ES-I3 (cell line): ENCODE measurements around the gene SLC22A6.

Experiments
- H3K36me3 ChIP-seq: 2 replicates; pipeline ENCODE4 v1.6.1; 2013; ENCODE audit warnings: mild to moderate bottlenecking, low read length, control low read depth, moderate library complexity; ENCODE audit not compliant: insufficient read depth
- H3K4me1 ChIP-seq: 2 replicates; pipeline ENCODE4 v1.6.1; 2013; ENCODE audit warnings: mild to moderate bottlenecking, control low read depth, low read length; ENCODE audit not compliant: insufficient read depth
- H3K9ac ChIP-seq: 2 replicates; pipeline ENCODE4 v1.6.1; 2013; ENCODE audit warnings: low read depth, mild to moderate bottlenecking, low read length, moderate library complexity
- H3K9me3 ChIP-seq: 2 replicates; pipeline ENCODE4 v1.6.1; 2013; ENCODE audit warnings: mild to moderate bottlenecking, low read length, moderate library complexity; ENCODE audit not compliant: control insufficient read depth, insufficient read depth

SLC22A6 gene, protein sequence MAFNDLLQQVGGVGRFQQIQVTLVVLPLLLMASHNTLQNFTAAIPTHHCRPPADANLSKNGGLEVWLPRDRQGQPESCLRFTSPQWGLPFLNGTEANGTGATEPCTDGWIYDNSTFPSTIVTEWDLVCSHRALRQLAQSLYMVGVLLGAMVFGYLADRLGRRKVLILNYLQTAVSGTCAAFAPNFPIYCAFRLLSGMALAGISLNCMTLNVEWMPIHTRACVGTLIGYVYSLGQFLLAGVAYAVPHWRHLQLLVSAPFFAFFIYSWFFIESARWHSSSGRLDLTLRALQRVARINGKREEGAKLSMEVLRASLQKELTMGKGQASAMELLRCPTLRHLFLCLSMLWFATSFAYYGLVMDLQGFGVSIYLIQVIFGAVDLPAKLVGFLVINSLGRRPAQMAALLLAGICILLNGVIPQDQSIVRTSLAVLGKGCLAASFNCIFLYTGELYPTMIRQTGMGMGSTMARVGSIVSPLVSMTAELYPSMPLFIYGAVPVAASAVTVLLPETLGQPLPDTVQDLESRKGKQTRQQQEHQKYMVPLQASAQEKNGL

DNA sequence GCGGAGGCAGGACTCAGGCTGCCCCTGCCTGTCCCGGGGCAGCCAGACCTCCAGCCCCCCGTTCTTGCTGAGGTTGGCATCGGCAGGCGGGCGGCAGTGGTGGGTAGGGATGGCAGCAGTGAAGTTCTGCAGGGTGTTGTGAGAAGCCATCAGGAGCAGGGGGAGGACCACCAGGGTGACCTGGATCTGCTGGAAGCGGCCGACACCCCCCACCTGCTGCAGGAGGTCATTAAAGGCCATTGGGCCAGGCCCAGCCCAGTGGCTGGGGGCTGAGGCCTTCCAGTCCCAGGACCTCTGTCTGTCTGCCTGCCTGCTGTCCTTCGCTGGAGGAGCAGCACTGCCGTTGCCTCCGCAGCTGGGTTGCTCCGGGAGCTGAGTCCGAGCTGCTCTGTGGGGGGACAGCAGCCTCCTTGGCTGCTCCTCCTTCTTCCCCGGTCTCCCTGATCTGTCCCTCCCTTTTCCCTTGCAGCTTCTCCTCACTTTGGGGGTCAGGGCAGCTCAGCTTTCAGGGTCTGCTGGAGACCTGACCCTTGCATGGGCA lies at the start of gene SLC22A6:
Gene SLC22A6 (minus strand): TSS at position 517 of the 541 bp plus-strand sequence. CDS start 277 bp downstream, at position 240.
- H3K4me1 ChIP-seq: no peaks in the 10 kb centered on the region

DNA sequence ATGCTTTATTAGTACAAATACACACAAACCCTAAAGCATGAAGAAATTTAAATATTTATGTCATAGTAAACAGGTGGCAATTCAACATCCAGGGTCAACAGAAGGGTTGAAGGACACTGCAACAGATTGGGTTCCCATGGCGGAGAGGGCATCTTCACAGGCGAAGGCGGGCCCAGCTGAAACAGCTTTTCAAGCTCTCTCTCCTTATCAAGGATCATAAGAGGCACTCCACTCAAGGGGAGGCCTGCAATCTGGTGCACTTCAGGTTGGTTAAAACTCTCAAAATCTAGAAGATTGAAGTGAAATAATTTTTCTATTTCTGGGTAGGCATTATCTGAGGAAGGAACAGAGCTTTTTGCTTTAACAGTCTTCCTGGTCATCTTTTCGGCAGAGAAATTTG lies 47.7 kb upstream of the SLC22A6 start:
- Histone ChIP-seq H3K4me1 (no peaks in the 10 kb centered on the region), H3K36me3 (no peaks in the 10 kb centered on the region), H3K9me3 (no peaks in the 10 kb centered on the region; the same call in 1 of the 2 replicates), H3K9ac (no peak overlapping the region)

More for the DNA sequence above, at the start of gene SLC22A6:
- H3K9me3 ChIP-seq: no peaks in the 10 kb centered on the region
- H3K9ac ChIP-seq: no peak within 1 kb of the TSS
- H3K36me3 ChIP-seq: no peaks in the 10 kb centered on the region

DNA sequence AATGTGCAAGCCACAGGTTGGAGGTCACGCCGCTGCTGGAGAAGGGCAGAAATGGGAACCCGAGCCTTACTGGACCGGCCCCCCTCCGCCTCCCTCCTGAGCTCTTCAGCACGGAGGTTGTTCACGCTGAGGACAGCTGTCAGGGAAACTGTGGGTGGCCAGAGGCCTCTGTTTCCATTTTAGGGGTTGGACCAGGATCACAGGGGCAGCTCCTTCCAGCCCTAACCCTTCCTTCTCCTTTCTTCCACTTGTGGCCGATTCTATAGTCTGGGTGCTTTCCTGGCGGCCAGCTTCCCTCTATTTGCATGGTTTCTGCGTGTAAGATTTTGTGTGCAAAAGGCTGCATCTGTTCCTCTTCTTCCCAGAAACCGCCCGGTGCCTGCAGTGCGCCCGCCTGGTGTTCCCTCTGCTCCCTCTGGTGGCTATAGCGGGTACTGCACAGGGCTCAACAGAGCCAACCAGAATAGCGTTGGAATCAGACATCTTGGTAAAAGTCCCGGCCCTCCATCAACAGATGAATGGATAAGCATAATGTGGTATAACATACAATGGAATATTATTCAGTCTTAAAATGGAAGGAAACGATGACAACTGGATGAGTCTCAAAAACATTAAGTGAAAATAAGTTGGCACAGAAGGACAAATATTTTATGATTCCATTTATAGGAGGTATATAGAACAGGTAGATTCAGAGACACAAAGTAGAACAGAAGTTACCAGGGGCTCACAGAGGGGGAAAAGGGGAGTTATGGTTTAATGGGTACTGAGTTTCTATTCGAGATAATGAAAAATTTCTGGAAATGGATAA lies 39.3 kb upstream of the SLC22A6 start:
- H3K4me1 ChIP-seq: no peaks in the 10 kb centered on the region
- no peak overlapping the region for H3K9ac ChIP-seq
- no peaks in the 10 kb centered on the region for H3K36me3 ChIP-seq
- H3K9me3 ChIP-seq: no peaks in the 10 kb centered on the region

DNA sequence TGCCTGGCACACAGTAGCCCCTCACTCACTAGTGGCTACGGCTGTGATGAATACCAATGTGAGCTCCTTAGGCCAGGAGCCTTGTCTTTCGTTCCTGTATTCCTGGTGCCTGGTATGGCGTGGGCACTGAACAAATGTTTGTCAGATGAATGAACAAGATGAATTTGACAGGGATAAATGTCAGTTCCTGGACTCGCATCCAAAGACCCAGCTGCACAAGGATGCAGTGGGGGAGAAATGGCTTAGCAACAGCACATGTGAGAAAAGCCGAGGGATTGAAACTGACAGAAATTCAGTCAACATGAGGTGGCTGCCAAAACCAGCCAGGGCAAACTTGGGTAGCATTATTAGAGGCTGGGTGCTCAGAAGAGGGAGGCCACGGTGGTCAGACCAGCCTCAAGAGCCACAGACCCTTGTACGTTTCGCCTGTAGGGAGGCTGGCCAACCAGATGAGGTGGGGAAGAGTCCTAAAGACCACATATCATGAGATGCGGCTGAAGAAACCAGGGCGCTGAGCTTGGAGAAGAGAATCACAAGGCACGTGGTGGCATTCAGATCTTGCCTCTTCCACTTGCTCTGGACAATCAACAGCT lies 38.6 kb upstream of the SLC22A6 start:
- Histone ChIP-seq H3K4me1 (no peaks in the 10 kb centered on the region), H3K36me3 (no peaks in the 10 kb centered on the region), H3K9me3 (no peaks in the 10 kb centered on the region), H3K9ac (no peak overlapping the region)

DNA sequence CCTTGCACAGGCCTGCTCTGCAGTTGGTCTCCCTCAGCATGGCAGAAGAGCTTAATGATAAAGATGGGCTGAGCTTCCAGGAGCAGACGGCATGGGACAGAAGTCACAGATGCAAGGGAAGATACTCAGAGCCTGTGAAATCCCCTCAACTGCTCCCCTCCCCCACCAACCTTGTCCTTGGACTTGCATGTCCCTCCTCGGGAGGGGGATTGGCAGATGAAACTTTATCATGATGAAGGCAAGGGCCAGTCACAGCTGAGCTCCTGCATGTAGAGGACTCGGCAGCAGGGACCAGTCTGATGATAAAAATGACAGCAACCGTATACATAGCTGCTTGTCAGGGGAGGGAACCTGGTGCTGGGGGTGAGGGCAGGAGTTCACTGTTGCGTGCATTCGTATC lies 37.7 kb upstream of the SLC22A6 start:
- Histone ChIP-seq H3K9me3 (no peaks in the 10 kb centered on the region), H3K36me3 (no peaks in the 10 kb centered on the region), H3K4me1 (no peaks in the 10 kb centered on the region), H3K9ac (no peak overlapping the region)

DNA sequence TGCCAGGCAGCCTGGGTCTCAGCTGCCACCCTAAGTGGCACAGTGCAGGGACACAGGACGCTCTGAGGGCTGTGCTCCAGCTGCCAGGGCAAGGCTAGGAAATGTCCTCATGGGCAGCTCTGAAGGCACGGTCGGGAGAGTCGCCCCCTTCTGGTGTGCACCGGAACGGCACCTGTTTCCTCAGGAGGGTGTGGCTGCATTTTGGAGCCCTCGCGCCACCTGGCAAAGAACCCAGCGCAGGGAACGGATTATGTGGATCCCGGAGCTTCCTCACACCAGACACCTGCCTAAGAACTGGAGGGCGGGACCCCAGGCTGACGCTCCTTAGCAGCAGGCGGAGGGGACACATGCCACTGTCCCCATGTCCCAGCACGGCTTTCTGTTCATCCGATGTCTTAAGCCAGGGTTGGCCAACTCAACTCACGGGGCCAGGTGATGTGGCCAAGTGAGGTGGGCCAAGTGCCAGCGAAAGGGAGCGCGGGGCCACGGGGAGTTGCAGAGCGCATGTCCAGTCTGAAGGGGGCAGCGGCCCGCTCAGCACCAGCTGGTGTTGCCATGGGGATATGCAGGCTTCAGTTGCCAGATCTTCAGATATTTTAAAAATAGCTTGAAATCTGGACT lies 36.0 kb upstream of the SLC22A6 start:
- H3K9ac ChIP-seq: no peak overlapping the region
- 0 out of 2 replicates have a peak, but pooled peaks cover 4% of the 10 kb centered on the region for H3K4me1 ChIP-seq
- H3K36me3 ChIP-seq: no peaks in the 10 kb centered on the region
- no peaks in the 10 kb centered on the region for H3K9me3 ChIP-seq

DNA sequence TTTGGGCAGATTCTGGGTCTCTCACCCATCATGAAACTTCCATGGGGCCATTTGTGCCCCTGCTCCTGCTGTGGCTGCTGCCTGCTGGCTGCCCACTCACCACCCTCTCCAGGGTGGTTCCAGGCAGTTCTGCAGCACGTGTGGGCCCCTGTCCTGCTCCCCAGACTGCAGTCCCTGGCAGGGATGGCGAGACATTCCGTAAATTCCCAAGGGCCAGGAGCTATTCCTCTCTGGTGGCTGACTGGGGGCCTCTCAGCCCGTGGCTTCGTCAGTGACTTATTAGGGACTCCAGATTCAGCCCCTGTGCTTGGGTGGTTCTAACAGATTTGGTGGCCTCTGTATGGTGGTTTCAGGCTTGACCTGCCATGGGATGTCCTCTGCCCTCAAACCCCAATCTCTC lies 34.7 kb upstream of the SLC22A6 start:
- peaks cover 4% of the 10 kb centered on the region; the same call in 1 of the 2 replicates for H3K4me1 ChIP-seq

DNA sequence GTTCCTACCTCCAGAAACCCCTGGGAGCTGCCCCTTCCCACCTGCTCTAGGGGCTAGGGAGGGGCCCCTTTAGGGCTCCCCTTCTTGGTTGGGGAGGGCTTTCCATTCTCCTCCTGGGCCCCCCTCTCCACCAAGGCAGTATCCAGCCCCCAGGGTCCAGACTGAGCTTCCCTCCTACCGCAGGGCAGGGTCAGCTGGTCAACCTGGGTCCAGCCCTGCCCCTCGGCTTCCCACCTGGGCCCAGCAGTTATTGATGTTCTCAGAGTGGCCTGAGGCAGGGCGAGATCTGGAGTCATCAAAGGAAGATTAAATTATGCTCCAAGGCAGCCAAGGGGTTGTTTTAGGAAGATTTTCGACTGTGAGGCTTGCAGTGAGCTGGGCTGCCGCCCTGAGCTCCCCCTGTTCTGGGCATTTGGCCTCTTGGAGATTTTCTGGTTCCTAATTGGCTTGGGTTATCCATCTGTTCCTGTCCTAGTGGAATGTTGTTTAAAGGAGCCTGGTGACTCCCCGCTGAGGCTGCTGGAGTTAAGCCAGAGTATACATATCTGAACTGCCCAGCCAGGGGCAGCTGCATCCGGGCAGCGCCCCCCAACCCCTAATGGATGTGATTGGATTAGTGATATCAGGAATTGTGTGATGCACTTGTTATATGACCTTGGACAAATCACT lies 32.7 kb upstream of the SLC22A6 start:
- H3K4me1 ChIP-seq: peaks cover 4% of the 10 kb centered on the region; the same call in 1 of the 2 replicates
- no peak overlapping the region for H3K9ac ChIP-seq
- no peaks in the 10 kb centered on the region for H3K9me3 ChIP-seq
- H3K36me3 ChIP-seq: no peaks in the 10 kb centered on the region

More for the DNA sequence above, 34.7 kb upstream of the SLC22A6 start:
- H3K9me3 ChIP-seq: no peaks in the 10 kb centered on the region
- H3K9ac ChIP-seq: no peak overlapping the region
- H3K36me3 ChIP-seq: no peaks in the 10 kb centered on the region

DNA sequence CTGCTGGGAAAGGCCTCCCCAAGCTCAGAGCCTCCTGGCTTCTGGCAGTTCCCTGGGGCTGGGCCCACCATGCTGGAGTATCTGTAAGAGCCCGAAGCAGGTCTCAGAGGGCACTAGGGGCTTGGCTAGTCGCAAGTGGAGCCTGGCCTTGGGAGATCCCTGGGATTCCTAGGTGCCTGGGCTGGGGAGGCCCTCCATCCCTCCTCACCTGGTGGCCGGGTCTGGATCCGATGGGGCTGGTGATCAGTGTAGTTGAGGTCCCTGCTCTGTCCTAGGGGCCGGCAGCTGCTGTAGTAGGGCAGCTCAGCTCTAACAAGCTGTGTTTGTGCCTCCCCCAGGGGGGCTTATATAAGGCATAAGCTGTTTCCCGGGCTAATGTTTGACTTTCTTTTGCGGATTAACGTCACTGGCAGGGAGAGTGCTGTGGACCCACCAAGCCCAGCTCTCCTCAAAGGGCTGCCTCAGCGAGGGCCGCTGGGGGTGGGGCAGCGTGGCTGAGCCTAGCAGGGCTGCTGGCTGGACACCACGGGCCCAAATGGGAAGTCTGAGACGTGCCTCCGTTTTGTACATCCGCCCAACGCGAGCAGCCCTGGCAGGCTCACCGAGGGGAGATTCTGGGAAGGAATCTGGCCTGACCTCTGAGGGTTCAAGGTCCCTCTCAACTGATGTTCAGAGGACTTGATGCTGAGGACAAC lies 30.9 kb upstream of the SLC22A6 start, which contains the start of gene SLC22A8:
Gene SLC22A8 (minus strand): TSS at position 321 of the 695 bp plus-strand sequence. CDS start 883 bp downstream, outside the sequence.
- no peaks in the 10 kb centered on the region for H3K36me3 ChIP-seq
- no peak within 1 kb of the TSS for H3K9ac ChIP-seq
- H3K4me1 ChIP-seq: peaks cover 4% of the 10 kb centered on the region; the same call in 1 of the 2 replicates
- no peaks in the 10 kb centered on the region for H3K9me3 ChIP-seq

DNA sequence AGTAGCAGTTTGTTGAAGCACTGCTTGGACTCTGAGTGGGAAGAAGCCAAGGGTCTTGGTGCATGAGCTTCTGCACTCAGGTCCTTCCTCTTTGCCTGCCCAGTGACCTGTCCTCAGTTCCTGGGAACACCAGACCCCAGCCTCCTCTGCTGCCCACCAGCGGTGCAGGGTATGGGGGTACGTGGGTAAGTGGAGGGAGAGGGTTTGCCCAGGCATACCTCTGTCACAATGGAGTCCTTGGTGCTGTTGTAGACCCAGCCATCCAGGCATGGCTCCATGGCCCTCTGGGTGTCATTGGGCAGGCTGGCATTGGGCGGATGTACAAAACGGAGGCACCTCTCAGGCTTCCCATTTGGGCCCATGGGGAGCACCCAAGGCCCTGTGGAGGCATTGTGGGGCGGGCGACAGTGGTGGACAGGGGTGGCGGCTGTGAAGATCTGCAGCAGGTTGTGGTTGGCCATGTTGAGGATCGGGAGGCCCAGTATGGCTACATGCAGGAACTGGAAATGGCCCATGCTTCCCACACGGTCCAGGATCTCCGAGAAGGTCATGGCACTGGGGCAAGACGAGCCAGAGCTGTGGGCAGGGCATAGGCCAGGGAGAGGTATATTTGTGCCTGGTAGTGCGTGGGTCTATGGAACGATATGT lies 29.8 kb upstream of the SLC22A6 start:
- Histone ChIP-seq H3K4me1 (peaks cover 4% of the 10 kb centered on the region; the same call in 1 of the 2 replicates), H3K9me3 (no peaks in the 10 kb centered on the region), H3K36me3 (no peaks in the 10 kb centered on the region), H3K9ac (no peak overlapping the region)

DNA sequence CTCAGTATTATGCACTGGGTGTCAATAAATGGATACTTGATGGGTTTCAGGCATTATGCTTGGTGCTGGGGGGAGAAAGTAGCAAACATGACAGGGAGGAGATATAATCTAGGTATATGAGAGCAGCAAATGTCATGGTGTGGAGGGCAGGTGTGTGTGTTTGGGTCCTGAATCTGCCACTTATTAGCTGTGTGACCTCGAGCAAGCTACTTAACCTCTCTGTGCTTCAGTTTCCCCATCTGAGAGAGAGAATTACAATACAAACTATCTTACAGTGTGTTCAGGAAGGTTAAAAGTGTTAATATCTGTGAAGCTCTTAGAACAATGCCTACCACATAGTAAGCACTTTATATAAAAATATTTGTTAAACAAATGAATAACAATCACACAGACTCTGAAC lies 28.1 kb upstream of the SLC22A6 start:
- no peaks in the 10 kb centered on the region for H3K9me3 ChIP-seq
- H3K9ac ChIP-seq: no peak overlapping the region
- H3K4me1 ChIP-seq: peaks cover 9% of the 10 kb centered on the region; the same call in 1 of the 2 replicates
- no peaks in the 10 kb centered on the region for H3K36me3 ChIP-seq

DNA sequence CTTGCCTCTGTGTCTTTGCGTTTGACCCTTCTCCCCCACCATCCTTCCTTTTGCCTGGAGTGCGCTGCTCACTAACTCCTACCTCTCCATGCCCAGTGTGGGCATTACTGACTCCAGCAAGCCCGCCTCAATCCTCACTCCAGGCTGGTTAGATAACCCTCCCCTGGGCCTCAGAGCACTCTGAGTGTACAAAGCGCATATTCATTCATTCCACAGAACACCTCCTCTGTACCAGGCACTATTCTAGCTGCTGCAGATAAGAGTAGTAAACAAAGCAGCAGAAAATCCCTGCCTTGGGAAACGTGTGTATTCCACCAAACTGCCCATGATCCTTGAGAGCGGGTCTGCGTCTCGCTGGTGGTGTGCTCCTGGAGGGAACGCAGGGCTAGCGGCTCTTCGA lies 27.7 kb upstream of the SLC22A6 start:
- no peak overlapping the region for H3K9ac ChIP-seq
- no peaks in the 10 kb centered on the region for H3K36me3 ChIP-seq
- H3K4me1 ChIP-seq: peaks cover 10% of the 10 kb centered on the region; the same call in 1 of the 2 replicates
- H3K9me3 ChIP-seq: no peaks in the 10 kb centered on the region
